ENCODE data around the gene MRPL28.

DNA sequence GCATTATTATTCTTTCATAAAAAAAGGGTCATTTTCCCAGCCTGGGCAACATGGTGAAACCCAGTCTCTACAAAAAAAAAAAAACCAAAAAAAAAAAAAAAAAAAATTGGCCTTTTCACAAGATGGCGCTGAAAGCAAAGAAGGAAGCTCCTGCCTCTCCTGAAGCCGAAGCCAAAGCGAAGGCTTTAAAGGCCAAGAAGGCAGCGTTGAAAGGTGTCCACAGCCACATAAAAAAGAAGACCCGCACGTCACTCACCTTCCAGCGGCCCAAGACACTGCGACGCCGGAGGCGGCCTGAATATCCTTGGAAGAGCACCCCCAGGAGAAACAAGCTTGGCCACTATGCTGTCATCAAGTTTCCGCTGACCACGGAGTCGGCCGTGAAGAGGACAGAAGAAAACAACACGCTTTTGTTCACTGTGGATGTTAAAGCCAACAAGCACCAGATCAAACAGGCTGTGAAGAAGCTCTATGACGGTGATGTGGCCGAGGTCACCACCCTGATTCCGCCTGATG lies 16.4 kb upstream of the MRPL28 start:
- TF ChIP-seq, protein P1, sequence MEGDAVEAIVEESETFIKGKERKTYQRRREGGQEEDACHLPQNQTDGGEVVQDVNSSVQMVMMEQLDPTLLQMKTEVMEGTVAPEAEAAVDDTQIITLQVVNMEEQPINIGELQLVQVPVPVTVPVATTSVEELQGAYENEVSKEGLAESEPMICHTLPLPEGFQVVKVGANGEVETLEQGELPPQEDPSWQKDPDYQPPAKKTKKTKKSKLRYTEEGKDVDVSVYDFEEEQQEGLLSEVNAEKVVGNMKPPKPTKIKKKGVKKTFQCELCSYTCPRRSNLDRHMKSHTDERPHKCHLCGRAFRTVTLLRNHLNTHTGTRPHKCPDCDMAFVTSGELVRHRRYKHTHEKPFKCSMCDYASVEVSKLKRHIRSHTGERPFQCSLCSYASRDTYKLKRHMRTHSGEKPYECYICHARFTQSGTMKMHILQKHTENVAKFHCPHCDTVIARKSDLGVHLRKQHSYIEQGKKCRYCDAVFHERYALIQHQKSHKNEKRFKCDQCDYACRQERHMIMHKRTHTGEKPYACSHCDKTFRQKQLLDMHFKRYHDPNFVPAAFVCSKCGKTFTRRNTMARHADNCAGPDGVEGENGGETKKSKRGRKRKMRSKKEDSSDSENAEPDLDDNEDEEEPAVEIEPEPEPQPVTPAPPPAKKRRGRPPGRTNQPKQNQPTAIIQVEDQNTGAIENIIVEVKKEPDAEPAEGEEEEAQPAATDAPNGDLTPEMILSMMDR (IDR thresholded peaks at IDR 0.05): peak; percentile 17
- no peak for TF ChIP-seq EZH2 (IDR thresholded peaks at IDR 0.05)

All from neural progenitor cell (in vitro differentiated cells).